Lower leg skin (tissue), 3 donors: ENCODE results near the gene CUTA.

ENCODE experiments used
- CTCF ChIP-seq, 3 donors: fragments of 450-650 bp; IDR thresholded peaks; one replicate each; pipeline ENCODE4 v1.5.1; 2016; ENCODE audit warnings: antibody characterized with exemption in 3 of 3, mild to moderate bottlenecking in 3 of 3, moderate library complexity in 2 of 3
- POLR2A ChIP-seq, 2 donors: fragments of 450-650 bp; IDR thresholded peaks; one replicate each; pipeline ENCODE4 v1.6.1; 2016 to 2017; ENCODE audit warnings: antibody characterized with exemption in 2 of 2, mild to moderate bottlenecking in 1 of 2, moderate library complexity in 1 of 2

GRCh38 chr6:33441457-33441856 lies 23.6 kb upstream of the CUTA start:
- no peak for TF ChIP-seq CTCF (IDR thresholded peaks at IDR 0.05)
- TF ChIP-seq POLR2A (IDR thresholded peaks at IDR 0.05): no peak
